ENCODE measurements around the gene IL13RA1. TPM values are rescaled to one million over a fixed set of nuclear protein-coding genes. Genes with fewer than 3 reads are reported as not detected.

The IL13RA1 gene
- total and polyA plus RNA-seq, 10 of the 15 experiments (the other 5 are each of a cell fraction or from before 2014, with no cell fraction given), result 2.3 to 14.2 (median 8.4) TPM

DNA sequence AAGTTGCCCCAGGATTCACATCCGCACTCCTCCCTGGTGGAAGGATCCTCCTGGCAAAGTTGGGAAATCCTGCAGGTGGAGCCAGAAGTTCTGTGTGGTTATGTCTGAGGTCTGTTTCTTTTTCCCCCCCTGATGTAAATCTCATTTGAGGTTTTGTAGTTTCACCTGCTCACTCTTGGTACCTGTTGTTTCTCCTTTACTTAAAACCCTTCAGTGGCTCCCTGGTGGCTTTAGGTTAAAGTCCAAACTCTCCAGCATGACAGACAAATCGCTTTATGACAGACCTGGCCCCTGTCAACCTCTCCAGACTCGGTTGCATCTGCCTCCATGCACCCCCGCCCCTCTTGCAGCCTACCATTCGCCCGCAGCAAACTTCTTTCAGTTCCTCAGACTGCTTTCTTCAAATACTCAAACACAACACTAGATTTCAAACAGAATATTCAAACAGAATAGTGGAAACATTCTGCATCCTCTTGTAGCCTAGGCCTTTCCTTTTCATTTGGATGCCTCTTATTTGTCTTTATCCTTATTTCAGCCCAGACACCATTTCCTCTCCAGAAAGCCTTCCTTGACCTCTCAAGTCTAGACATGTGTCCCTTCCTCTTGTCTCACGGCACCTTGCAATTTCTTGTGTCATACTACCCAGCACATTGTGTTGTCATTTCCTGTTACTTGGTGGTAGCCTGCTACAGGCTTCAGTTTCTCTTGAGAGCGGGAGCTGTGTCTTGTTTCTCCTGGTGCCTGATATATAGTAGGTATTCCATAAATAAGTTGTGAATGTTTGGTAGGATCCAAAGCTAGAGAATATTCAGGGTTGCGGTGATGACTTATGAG lies 24.8 kb downstream of the IL13RA1 start:
- ChIA-PET RAD21 (ENCODE audit: unreplicated experiment) (interaction anchor here (0.6 to 1.7 kb wide), 8 partner anchors 17 to 125 kb away, joined by 3 to 5 read pairs (median 4); no protein-coding TSS in a partner anchor), POLR2A (interaction anchor here (0.5 to 1.4 kb wide), 5 partner anchors 11 to 56 kb away, joined by 3 to 4 read pairs (median 4); no protein-coding TSS in a partner anchor), CTCF (interaction anchor here (0.6 to 4.6 kb wide), 12 partner anchors 10 to 125 kb away, joined by 3 to 21 read pairs (median 5); no protein-coding TSS in a partner anchor), SMC1A (ENCODE audit: uncharacterized antibody, unreplicated experiment) (interaction anchor here (0.8 to 3.0 kb wide), 12 partner anchors 11 to 125 kb away, joined by 3 to 26 read pairs (median 4); no protein-coding TSS in a partner anchor)
- intact Hi-C loops (cut with micrococcal nuclease; ENCODE audit: unreplicated experiment), result no loop called here
- peak; percentile 94 for ATAC-seq
- Histone ChIP-seq H4K20me1 (ENCODE audit: control insufficient read depth, insufficient read depth) (no peaks in the 10 kb centered on the region), H3K4me1 (ENCODE audit: control insufficient read depth, insufficient read depth, low read length) (no peaks in the 10 kb centered on the region), H2AFZ (ENCODE audit: control insufficient read depth, low read depth, low read length) (no peak overlapping the region; the same call in 1 of the 2 replicates), H3K27me3 (replicated peaks in 1 of 2; ENCODE audit: control insufficient read depth in 2 of 2, insufficient read depth in 2 of 2, low read length in 1 of 2) (no peaks in the 10 kb centered on the region), H3K27ac (ENCODE audit: control insufficient read depth, insufficient read depth) (no peak overlapping the region), H3K9me3 (replicated peaks; ENCODE audit: control insufficient read depth, insufficient read depth, low read length) (no peaks in the 10 kb centered on the region), H3K4me2 (ENCODE audit: control insufficient read depth, insufficient read depth) (peak overlapping the region; percentile 11), H3K4me3 (no peak overlapping the region; the same call in 1 of the 2 replicates), H3K79me2 (ENCODE audit: control insufficient read depth, insufficient read depth, low read length) (no peaks in the 10 kb centered on the region), H3K36me3 (ENCODE audit: control insufficient read depth in 2 of 2, insufficient read depth in 2 of 2, low read length in 1 of 2) (no peaks in the 10 kb centered on the region), H3K9ac (ENCODE audit: control insufficient read depth, insufficient read depth, low read length) (no peak overlapping the region)
- WGBS (ENCODE audit: insufficient coverage, insufficient replicate concordance, low lambda C conversion rate, missing lambda C conversion rate), result 34% methylated on average over 9 of the region's 9 CpGs
- in situ Hi-C loops (cut with MboI), result no loop called here
- BruUV-seq (replicated peaks), result no TSS peak
- FAIRE-seq, result peak; percentile 62
- peak; percentile 36 for DNase-seq (ENCODE audit: low read depth, low spot score)
- TF ChIP-seq, protein P1, sequence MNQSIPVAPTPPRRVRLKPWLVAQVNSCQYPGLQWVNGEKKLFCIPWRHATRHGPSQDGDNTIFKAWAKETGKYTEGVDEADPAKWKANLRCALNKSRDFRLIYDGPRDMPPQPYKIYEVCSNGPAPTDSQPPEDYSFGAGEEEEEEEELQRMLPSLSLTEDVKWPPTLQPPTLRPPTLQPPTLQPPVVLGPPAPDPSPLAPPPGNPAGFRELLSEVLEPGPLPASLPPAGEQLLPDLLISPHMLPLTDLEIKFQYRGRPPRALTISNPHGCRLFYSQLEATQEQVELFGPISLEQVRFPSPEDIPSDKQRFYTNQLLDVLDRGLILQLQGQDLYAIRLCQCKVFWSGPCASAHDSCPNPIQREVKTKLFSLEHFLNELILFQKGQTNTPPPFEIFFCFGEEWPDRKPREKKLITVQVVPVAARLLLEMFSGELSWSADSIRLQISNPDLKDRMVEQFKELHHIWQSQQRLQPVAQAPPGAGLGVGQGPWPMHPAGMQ (IDR thresholded peaks at IDR 0.05; ENCODE audit: borderline replicate concordance), result no peak
- TF ChIP-seq CREB1 (IDR thresholded peaks at IDR 0.05; ENCODE audit: low read depth) (peak; percentile 87), FOS (IDR thresholded peaks at IDR 0.05; ENCODE audit: borderline replicate concordance, extremely low read depth, insufficient read length) (no peak), DPF2 (IDR thresholded peaks at IDR 0.05) (peak; percentile 71; the same call in 1 of the 2 replicates), GABPA (IDR thresholded peaks at IDR 0.05; ENCODE audit: low read depth) (peak; percentile 65), MAX (IDR thresholded peaks at IDR 0.05; ENCODE audit: low read depth, low read length) (no peak), MTA2 (IDR thresholded peaks at IDR 0.05; ENCODE audit: low read depth) (peak; percentile 69), EED (IDR thresholded peaks at IDR 0.05; ENCODE audit: low read depth) (peak; percentile 62), SPI1 (IDR thresholded peaks at IDR 0.05; ENCODE audit: borderline replicate concordance, insufficient read depth, low read depth, low read length) (peak; percentile 83; the same call in 1 of the 2 replicates), ZNF217 (IDR thresholded peaks at IDR 0.05) (peak; percentile 45; the same call in 1 of the 2 replicates), IKZF1 (conservative IDR thresholded peaks at IDR 0.05) (peak; percentile 75), NR2F1 (conservative IDR thresholded peaks at IDR 0.05) (peak; percentile 71), GATAD2B (conservative IDR thresholded peaks at IDR 0.05; ENCODE audit: low read depth) (0 out of 2 replicates have a peak, but pooled peaks have one; percentile 38), EP300 (IDR thresholded peaks at IDR 0.05; ENCODE audit: borderline replicate concordance in 1 of 2, control insufficient read depth in 1 of 2, low read depth in 2 of 2, low read length in 2 of 2) (0 out of 4 replicates have a peak, but pooled peaks of 1 of the 2 experiments have one; percentile 15), ZNF622 (IDR thresholded peaks at IDR 0.05) (no peak), CREM (IDR thresholded peaks at IDR 0.05; ENCODE audit: low read depth) (peak; percentile 66; the same call in 1 of the 2 replicates), NFIC (IDR thresholded peaks at IDR 0.05; ENCODE audit: low read depth, low read length) (peak; percentile 28; the same call in 1 of the 2 replicates), RUNX3 (IDR thresholded peaks at IDR 0.05; ENCODE audit: low read length) (peak; percentile 70)
- TF ChIP-seq, protein P2, sequence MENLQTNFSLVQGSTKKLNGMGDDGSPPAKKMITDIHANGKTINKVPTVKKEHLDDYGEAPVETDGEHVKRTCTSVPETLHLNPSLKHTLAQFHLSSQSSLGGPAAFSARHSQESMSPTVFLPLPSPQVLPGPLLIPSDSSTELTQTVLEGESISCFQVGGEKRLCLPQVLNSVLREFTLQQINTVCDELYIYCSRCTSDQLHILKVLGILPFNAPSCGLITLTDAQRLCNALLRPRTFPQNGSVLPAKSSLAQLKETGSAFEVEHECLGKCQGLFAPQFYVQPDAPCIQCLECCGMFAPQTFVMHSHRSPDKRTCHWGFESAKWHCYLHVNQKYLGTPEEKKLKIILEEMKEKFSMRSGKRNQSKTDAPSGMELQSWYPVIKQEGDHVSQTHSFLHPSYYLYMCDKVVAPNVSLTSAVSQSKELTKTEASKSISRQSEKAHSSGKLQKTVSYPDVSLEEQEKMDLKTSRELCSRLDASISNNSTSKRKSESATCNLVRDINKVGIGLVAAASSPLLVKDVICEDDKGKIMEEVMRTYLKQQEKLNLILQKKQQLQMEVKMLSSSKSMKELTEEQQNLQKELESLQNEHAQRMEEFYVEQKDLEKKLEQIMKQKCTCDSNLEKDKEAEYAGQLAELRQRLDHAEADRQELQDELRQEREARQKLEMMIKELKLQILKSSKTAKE (IDR thresholded peaks at IDR 0.05; ENCODE audit: low read depth, poor library complexity, severe bottlenecking), result peak; percentile 74
